Fibroblast of lung (primary cell): ENCODE results near the gene SPATA46. TPM values are rescaled to one million over a fixed set of nuclear protein-coding genes. Genes with fewer than 3 reads are reported as not detected.

Experiments used
- DNase-seq, 2 donors: peaks; one replicate each; pipeline versions ENCODE4 v3.0.0 to v3.0.0-alpha.2; 2010; ENCODE audit warnings: low read depth in 2 of 2
- H2AFZ ChIP-seq: 2 replicates; pipeline ENCODE4 v1.5.1; 2012; ENCODE audit warnings: low read length, control low read depth, inconsistent platforms
- H3K27ac ChIP-seq: 2 replicates; pipeline ENCODE4 v1.5.1; 2011; ENCODE audit warnings: low read length, control low read depth; ENCODE audit not compliant: insufficient read depth
- H3K27me3 ChIP-seq: 2 replicates; pipeline ENCODE4 v1.5.1; 2011; ENCODE audit warnings: mild to moderate bottlenecking, low read length; ENCODE audit not compliant: control insufficient read depth, insufficient read depth
- H3K36me3 ChIP-seq: 2 replicates; pipeline ENCODE4 v1.5.1; 2011; ENCODE audit warnings: low read length; ENCODE audit not compliant: control insufficient read depth, insufficient read depth
- H3K4me1 ChIP-seq: 2 replicates; pipeline ENCODE4 v1.5.1; 2011; ENCODE audit warnings: low read length; ENCODE audit not compliant: control insufficient read depth, insufficient read depth; ENCODE audit errors: extremely low read depth
- H3K4me2 ChIP-seq: 2 replicates; pipeline ENCODE4 v1.5.1; 2011; ENCODE audit warnings: low read length, control low read depth; ENCODE audit not compliant: insufficient read depth; ENCODE audit errors: extremely low read depth
- H3K4me3 ChIP-seq, 4 experiments: fragments of 200-600 bp in 1 of 4; sonication (generic) in 1 of 4; replicated peaks in 1 of 4; 2 replicates each; pipeline ENCODE4 v1.5.1; 2011 to 2016; ENCODE audit warnings: low read length in 4 of 4, low read depth in 3 of 4, mild to moderate bottlenecking in 3 of 4, control low read depth in 2 of 4, inconsistent platforms in 1 of 4, mixed read lengths in 1 of 4; ENCODE audit not compliant: insufficient read depth in 1 of 4; ENCODE audit errors: control extremely low read depth in 1 of 4
- H3K79me2 ChIP-seq: 2 replicates; pipeline ENCODE4 v1.5.1; 2012; ENCODE audit warnings: mild to moderate bottlenecking, low read length, inconsistent platforms; ENCODE audit not compliant: control insufficient read depth, insufficient read depth
- H3K9ac ChIP-seq: 2 replicates; pipeline ENCODE4 v1.5.1; 2011; ENCODE audit warnings: mild to moderate bottlenecking, low read length, control low read depth; ENCODE audit not compliant: insufficient read depth
- H3K9me3 ChIP-seq: 2 replicates; pipeline ENCODE4 v1.5.1; 2012; ENCODE audit warnings: low read depth, low read length; ENCODE audit not compliant: control insufficient read depth, insufficient read depth
- H4K20me1 ChIP-seq: 2 replicates; pipeline ENCODE4 v1.5.1; 2011; ENCODE audit warnings: low read length; ENCODE audit not compliant: control insufficient read depth, insufficient read depth; ENCODE audit errors: extremely low read depth
- CTCF ChIP-seq, 2 donors: IDR thresholded peaks in 1 of 2; conservative IDR thresholded peaks in 1 of 2; 1 replicate in 1 of 2; 2 replicates in 1 of 2; pipeline ENCODE4 v1.5.1; 2011 to 2012; ENCODE audit warnings: low read length in 2 of 2, control low read depth in 1 of 2, inconsistent platforms in 1 of 2, low read depth in 1 of 2, mild to moderate bottlenecking in 1 of 2
- EZH2 ChIP-seq: IDR thresholded peaks from 2 replicates; pipeline ENCODE4 v1.5.1; 2012; ENCODE audit warnings: low read length, control low read depth, mild to moderate bottlenecking; ENCODE audit errors: missing control alignments
- polyA plus RNA-seq, 2 donors: library from polyadenylated mRNA; depleted of rRNA in 1 of 2; stranded (reverse) in 1 of 2; unstranded in 1 of 2; fragments of >200 nt; gene quantifications; 2 replicates each; pipeline ENCODE4 v1.2.1, GENCODE V29; 2011 to 2012; ENCODE audit warnings: missing spikeins in 1 of 2
- total RNA-seq: library from RNA; depleted of rRNA; stranded (reverse); fragments of >200 nt; gene quantifications from 2 replicates; pipeline ENCODE4 v1.2.1, GENCODE V29; 2014

The SPATA46 gene
- total and polyA plus RNA-seq, 2 donors (not counting 1 experiment from before 2014, with no cell fraction given), result not detected

GRCh38 chr1:162405800-162406199 is 29.1 kb upstream of the SPATA46 start:
- no peaks in the 10 kb centered on the region for H3K79me2 ChIP-seq
- H3K9ac ChIP-seq, result no peak overlapping the region
- no peak overlapping the region for H3K4me3 ChIP-seq
- H2AFZ ChIP-seq, result no peak overlapping the region
- TF ChIP-seq CTCF (conservative IDR thresholded peaks at IDR 0.05 in 1 of 2, IDR thresholded peaks at IDR 0.05 in 1 of 2; ENCODE audit: low read depth in 1 of 2, low read length in 2 of 2) (no peak), EZH2 (no peak)
- H3K4me2 ChIP-seq, result no peak overlapping the region
- no peak overlapping the region for H3K27ac ChIP-seq
- no peaks in the 10 kb centered on the region for H3K36me3 ChIP-seq
- no peaks in the 10 kb centered on the region for H4K20me1 ChIP-seq
- H3K27me3 ChIP-seq, result no peaks in the 10 kb centered on the region
- no peaks in the 10 kb centered on the region for H3K9me3 ChIP-seq
- DNase-seq, result no peak
- no peaks in the 10 kb centered on the region for H3K4me1 ChIP-seq

GRCh38 chr1:162404550-162405160 is 28.0 kb upstream of the SPATA46 start:
- no peaks in the 10 kb centered on the region for H3K9me3 ChIP-seq
- peak; percentile 50 to 86 for DNase-seq
- H2AFZ ChIP-seq, result peak overlapping the region; percentile 22
- H3K4me3 ChIP-seq, result no peak overlapping the region
- no peak overlapping the region for H3K9ac ChIP-seq
- no peaks in the 10 kb centered on the region for H3K27me3 ChIP-seq
- no peak overlapping the region for H3K27ac ChIP-seq
- no peaks in the 10 kb centered on the region for H3K79me2 ChIP-seq
- no peak overlapping the region for H3K4me2 ChIP-seq
- H4K20me1 ChIP-seq, result no peaks in the 10 kb centered on the region
- no peaks in the 10 kb centered on the region for H3K36me3 ChIP-seq
- TF ChIP-seq EZH2 (no peak), CTCF (conservative IDR thresholded peaks at IDR 0.05 in 1 of 2, IDR thresholded peaks at IDR 0.05 in 1 of 2; ENCODE audit: low read depth in 1 of 2, low read length in 2 of 2) (no peak)
- H3K4me1 ChIP-seq, result no peaks in the 10 kb centered on the region

GRCh38 chr1:162400790-162401355 is 24.2 kb upstream of the SPATA46 start:
- DNase-seq, result no peak
- Histone ChIP-seq H3K4me3 (no peak overlapping the region), H3K79me2 (no peaks in the 10 kb centered on the region), H3K27me3 (peaks cover 21% of the 10 kb centered on the region), H3K4me2 (no peak overlapping the region), H2AFZ (no peak overlapping the region), H4K20me1 (no peaks in the 10 kb centered on the region), H3K4me1 (no peaks in the 10 kb centered on the region), H3K9ac (no peak overlapping the region), H3K27ac (no peak overlapping the region), H3K36me3 (no peaks in the 10 kb centered on the region), H3K9me3 (no peaks in the 10 kb centered on the region)
- no peak for TF ChIP-seq EZH2
- no peak for TF ChIP-seq CTCF (conservative IDR thresholded peaks at IDR 0.05 in 1 of 2, IDR thresholded peaks at IDR 0.05 in 1 of 2; ENCODE audit: low read depth in 1 of 2, low read length in 2 of 2)
